Forelimb muscle (tissue), 1 donor: ENCODE data around the gene ZBED4. TPM values are rescaled to one million over a fixed set of nuclear protein-coding genes. Genes with fewer than 3 reads are reported as not detected.

Experiments used
- DNase-seq: peaks from one replicate; pipeline ENCODE4 v3.0.0-alpha.2; 2013; ENCODE audit warnings: low read depth
- polyA plus RNA-seq: library from polyadenylated mRNA; unstranded; fragments of 120-200 nt; gene quantifications from one replicate; pipeline ENCODE4 v1.2.1, GENCODE V29; 2013; ENCODE audit not compliant: insufficient read length

The ZBED4 gene
- polyA plus RNA-seq, 1 donor, result 12.0 TPM

- DNase-seq, result no peak
These were observed 47.0 kb downstream of the ZBED4 start for GRCh38 chr22:49900441-49901230.

- no peak for DNase-seq
These were observed 47.8 kb downstream of the ZBED4 start for GRCh38 chr22:49901457-49901856.

GRCh38 chr22:49903322-49904039 lies 49.8 kb downstream of the ZBED4 start:
- no peak for DNase-seq

GRCh38 chr22:49904040-49904369 lies 50.4 kb downstream of the ZBED4 start:
- DNase-seq, result no peak

- no peak for DNase-seq
These were observed 51.8 kb downstream of the ZBED4 start for GRCh38 chr22:49905465-49905864.

- no peak for DNase-seq
These were observed 52.6 kb downstream of the ZBED4 start for GRCh38 chr22:49906071-49906798.

GRCh38 chr22:49906799-49907290 lies 53.2 kb downstream of the ZBED4 start:
- DNase-seq, result no peak

- DNase-seq, result no peak
These were observed 54.2 kb downstream of the ZBED4 start for GRCh38 chr22:49907807-49908206.

- DNase-seq, result no peak
These were observed 56.0 kb downstream of the ZBED4 start for GRCh38 chr22:49909476-49910205.

GRCh38 chr22:49910229-49911155 lies 56.8 kb downstream of the ZBED4 start:
- no peak for DNase-seq

GRCh38 chr22:49911881-49912625 lies 58.4 kb downstream of the ZBED4 start:
- DNase-seq, result no peak

GRCh38 chr22:49913026-49913425 lies 59.4 kb downstream of the ZBED4 start:
- DNase-seq, result no peak

- no peak for DNase-seq
These were observed 59.8 kb downstream of the ZBED4 start for GRCh38 chr22:49913446-49913845.

GRCh38 chr22:49914256-49914655 lies 60.6 kb downstream of the ZBED4 start:
- DNase-seq, result no peak

- DNase-seq, result no peak
These were observed 62.0 kb downstream of the ZBED4 start for GRCh38 chr22:49915610-49916009.

- DNase-seq, result no peak
These were observed 63.2 kb downstream of the ZBED4 start for GRCh38 chr22:49916831-49917230.

- DNase-seq, result peak; percentile 86
These were observed 64.6 kb downstream of the ZBED4 start, which contains the start of the genes ALG12 and CRELD2 for GRCh38 chr22:49917974-49918910. TSS of gene ALG12 (minus strand) at chr22:49918438. CDS start at chr22:49913765, 4,673 bp downstream. TSS of gene CRELD2 (plus strand) at chr22:49918634. CDS start at chr22:49918770, 136 bp downstream.
